CD4-positive, alpha-beta T cell treated with Interleukin-21 for 1 hour (primary cell): ENCODE data around the gene LRP1B.

Experiments used
- DNase-seq: peaks from one replicate; pipeline ENCODE4 v3.0.0-alpha.2; 2020

Gene LRP1B

GRCh38 chr2:140862181-140862580, 1268.6 kb downstream of the LRP1B start:
- no peak for DNase-seq

GRCh38 chr2:140861666-140862065, 1269.2 kb downstream of the LRP1B start:
- no peak for DNase-seq

GRCh38 chr2:140855471-140855870, 1275.3 kb downstream of the LRP1B start:
- no peak for DNase-seq

DNA sequence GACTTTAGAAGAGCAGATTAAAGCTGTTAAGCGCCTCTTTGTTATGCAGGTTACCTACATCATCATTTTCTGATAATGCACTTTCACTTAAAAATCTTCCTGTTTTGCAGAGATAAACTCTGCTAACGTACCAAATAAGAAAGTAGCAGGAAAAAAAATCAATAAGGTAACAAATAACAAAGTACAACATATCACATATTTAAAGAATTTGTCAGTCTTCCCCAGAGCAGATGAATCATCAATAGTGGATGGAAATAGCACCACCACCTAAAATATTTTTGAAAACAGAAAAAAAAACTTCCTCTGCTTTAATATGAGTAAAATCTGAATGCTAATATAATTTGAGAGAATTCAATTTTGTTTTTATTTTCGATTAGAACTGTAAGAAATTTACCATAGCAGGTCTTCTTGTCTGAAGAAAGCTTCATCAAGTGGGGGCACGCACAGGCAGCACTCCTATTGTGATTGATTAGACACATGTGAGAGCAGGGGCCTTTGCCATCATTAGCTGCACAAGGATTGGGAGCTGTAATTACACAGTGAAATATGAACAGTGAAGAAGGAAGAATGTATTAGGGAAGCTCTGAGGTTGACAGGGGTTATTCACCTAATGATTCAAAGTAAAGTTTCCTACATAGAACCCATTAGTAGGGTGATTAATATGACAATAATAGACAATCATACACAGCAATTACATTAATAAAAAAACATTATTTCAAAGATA, 1279.4 kb downstream of the LRP1B start:
- DNase-seq = no peak

DNA sequence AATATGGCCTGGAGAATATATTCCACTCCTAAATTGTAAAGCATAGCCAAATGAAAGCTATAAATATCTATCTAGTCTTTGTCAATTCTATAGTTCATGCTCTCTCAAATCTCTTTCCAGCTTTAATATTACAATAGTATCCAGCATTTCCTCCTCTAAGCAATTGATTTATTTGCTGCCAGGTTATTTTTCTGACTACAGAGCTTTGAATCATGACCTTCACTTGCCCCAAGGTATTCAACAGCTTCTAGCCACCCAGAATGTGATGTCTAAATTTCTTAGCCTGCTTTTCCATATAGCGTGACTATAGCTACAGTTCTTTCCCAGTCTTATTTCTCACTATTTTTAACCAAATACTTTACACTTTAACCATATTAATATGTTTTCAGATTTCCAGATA, 1287.6 kb downstream of the LRP1B start:
- no peak for DNase-seq

DNA sequence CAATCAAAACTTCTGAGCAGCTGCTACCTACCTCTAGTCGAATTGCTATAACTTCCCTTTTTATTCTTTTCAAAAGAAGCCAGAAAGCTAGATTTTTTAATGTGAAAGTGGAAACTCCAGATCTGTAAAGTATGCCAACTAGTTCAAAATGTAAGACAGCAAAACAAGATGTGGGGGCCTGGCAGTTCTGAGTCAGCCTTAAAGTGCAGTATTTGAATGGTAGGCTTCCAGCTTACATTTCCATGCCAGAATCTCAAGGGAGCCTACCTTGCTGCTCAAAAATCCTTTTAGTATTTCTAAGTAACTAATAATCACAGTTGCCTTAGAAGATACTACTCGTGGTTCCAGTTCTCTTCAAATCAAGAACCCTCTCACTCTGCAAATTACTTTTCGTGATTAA, 1288.7 kb downstream of the LRP1B start:
- DNase-seq = no peak

- DNase-seq = no peak
Measured at GRCh38 chr2:140841141-140841540, 1289.7 kb downstream of the LRP1B start.

- no peak for DNase-seq
Measured at GRCh38 chr2:140836826-140837225, 1294.0 kb downstream of the LRP1B start.

DNA sequence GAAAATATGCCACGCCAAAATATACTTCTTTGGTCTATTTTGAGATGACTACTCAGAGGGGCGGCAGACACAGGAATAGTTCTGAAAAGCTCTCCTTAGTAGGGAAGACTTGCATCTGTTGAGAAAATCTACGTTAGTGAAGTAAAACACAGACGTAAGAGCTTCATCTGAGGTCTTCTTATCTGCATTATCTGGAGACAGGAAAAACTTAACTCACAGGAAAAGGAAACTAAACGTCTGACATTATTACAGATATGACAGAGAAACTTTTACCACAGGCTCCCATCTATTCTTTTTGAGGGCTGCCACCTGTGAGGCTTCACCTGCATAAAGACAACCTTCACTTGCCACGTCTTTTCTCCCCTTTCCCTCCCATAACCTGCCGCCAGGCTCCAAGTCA, 1295.7 kb downstream of the LRP1B start:
- no peak for DNase-seq

GRCh38 chr2:140814141-140814540, 1316.7 kb downstream of the LRP1B start:
- no peak for DNase-seq

DNA sequence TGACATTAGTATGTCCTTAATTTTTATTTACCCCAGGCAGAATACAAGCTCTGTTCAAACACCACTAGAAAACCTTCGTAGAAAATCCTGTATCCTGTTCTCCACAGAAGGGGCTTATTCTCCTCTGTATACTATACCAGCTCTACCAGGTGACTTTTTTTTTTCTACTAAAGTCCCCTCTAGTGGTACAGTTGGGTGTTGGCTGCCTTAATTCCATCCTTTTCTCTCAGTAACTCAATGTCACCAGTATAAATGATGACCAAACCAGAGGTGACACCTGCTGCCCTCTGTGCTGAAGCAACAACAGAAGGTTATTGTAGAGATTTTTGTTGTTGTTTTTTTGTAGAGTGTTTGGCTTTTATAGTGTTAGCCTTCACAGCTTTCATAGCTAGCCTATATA, 1322.0 kb downstream of the LRP1B start:
- no peak for DNase-seq

DNA sequence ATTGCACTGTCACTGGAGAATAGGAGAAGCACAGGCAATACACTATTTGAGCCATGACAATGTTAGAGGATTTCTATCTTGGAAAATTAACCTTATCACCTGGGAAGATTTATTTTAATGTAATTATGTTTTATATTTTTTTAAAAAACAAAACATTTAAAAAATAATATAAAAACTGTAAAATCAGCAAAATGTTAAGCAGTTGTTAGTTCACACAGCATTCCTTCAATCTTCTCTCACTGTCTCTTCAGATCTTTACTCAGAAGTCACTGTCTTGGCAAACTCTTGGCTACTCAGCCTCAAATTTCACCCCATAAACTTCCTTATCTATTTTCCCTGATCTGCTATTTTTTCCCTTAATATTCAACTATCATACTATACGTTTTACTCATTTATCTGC, 1322.6 kb downstream of the LRP1B start:
- no peak for DNase-seq

- no peak for DNase-seq
Measured at GRCh38 chr2:140804700-140805260, 1326.0 kb downstream of the LRP1B start.

- no peak for DNase-seq
Measured at GRCh38 chr2:140801311-140801710, 1329.5 kb downstream of the LRP1B start.

- no peak for DNase-seq
Measured at GRCh38 chr2:140797718-140798117, 1333.1 kb downstream of the LRP1B start.

- no peak for DNase-seq
Measured at GRCh38 chr2:140791802-140792201, 1339.0 kb downstream of the LRP1B start.

DNA sequence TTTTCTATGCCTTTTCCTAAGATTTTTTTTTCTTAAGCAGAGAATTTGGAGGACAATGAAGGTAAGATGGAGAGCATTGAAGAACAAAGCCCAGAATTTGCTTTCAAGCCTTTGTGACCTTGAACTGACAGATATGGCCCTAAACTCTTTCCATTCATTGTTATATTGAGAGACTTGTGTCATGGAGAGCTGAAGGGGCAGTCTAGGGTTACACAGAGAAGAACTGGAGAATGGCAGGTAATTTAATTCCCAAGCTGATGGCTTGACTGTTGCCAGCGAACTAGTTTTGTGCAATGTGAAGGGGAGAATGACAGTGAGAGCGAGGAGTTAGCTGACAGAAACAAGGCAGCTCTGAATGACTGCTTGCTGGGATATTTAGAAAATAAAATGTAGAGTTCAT, 1344.2 kb downstream of the LRP1B start:
- no peak for DNase-seq

GRCh38 chr2:140775411-140775810, 1355.4 kb downstream of the LRP1B start:
- no peak for DNase-seq

- DNase-seq = no peak
Measured at GRCh38 chr2:140770645-140771044, 1360.2 kb downstream of the LRP1B start.

DNA sequence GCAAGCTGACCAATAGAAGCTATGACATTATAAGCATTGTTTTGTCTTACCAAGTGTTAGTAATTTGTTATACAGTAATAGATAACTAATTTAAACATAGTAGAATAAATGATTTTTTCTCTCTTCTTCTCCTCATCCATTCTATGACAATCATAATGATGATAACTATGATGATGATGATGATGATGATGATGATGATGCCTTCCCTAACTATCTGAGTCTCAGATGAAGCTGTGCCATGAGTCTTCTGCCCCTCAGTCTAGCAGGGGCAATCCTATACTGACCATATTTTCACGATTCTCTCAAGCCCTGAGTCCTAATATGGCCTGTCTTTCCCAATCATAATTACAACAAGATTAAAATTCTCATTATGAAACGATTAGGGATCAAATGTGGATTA, 1369.0 kb downstream of the LRP1B start:
- no peak for DNase-seq

- DNase-seq = no peak
Measured at GRCh38 chr2:140759426-140760156, 1371.2 kb downstream of the LRP1B start.

DNA sequence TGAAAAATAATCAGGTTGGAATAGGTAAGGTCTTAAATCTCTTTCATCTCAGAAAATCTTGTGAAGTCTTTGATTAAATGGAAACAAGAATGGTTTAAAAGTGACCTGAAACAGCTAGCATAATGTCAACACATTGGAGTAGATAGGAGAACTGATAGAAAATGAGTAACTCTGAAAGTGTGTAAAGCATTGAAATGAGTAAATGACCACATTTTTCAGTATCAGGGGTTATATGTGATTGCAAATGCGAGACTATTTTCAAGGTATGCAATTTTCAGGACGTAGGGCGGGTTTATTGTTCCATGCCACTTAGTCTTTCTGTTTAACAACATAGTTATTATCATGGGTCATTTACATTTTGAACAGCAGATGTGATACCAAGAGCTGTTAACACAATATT, 1383.2 kb downstream of the LRP1B start:
- DNase-seq = no peak

DNA sequence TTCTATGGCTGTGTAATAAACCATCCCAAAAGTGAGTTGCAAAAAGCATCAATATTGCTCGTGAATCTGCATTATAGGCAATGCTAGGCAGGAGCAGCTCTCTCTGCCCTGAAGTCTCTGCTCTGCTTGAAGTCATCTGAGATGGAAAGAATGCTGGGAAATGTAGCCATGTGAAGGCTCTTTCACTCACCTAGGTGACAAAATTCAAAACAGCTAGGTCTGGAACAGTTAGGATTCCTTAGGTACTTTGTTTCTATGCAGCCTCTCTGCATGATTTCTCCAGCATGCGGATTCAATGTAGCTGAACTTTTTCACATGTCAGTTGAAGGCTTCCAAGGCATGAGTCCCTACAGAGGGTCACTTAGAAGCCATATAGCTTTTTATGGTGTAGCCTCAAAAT, 1383.7 kb downstream of the LRP1B start:
- no peak for DNase-seq

- no peak for DNase-seq
Measured at GRCh38 chr2:140744379-140744778, 1386.4 kb downstream of the LRP1B start.
